AG04449 (cell line): ENCODE results near the gene AFMID.

ENCODE experiments used
- CTCF ChIA-PET: fragments of 350-600 bp; formaldehyde crosslinking; extraction: SDS; loops from one replicate; lab custom pipeline; 2021; ENCODE audit warnings: antibody characterized with exemption; lab: Yijun Ruan, JAX
- POLR2A ChIA-PET: fragments of 400-600, 350-600 bp; formaldehyde crosslinking; extraction: SDS; loops from one replicate; lab custom pipeline; 2020; ENCODE audit warnings: antibody characterized with exemption, inconsistent platforms; lab: Yijun Ruan, JAX
- DNase-seq: peaks from one replicate; pipeline ENCODE4 v3.0.0-alpha.2; 2010; ENCODE audit warnings: low read depth, low spot score
- H3K4me3 ChIP-seq: 2 replicates; pipeline ENCODE4 v1.5.1; 2011; ENCODE audit warnings: low read depth, mild to moderate bottlenecking, control low read depth, low read length
- CTCF ChIP-seq: IDR thresholded peaks from one replicate; pipeline ENCODE4 v1.5.1; 2011; ENCODE audit warnings: mild to moderate bottlenecking, moderate library complexity, low read length, control low read depth, inconsistent platforms; ENCODE audit not compliant: insufficient read depth; ENCODE audit errors: missing control alignments

Gene AFMID

GRCh38 chr17:78235885-78236284, 48.7 kb downstream of the AFMID start:
- POLR2A ChIA-PET = no interaction called here
- TF ChIP-seq CTCF = no peak
- no peak for DNase-seq
- no peak overlapping the region for H3K4me3 ChIP-seq
- CTCF ChIA-PET = interaction anchor here (0.8 to 9.0 kb wide), 3 partner anchors 9 to 58 kb away, joined by 3 to 80 read pairs (median 3); no protein-coding TSS in a partner anchor

- POLR2A ChIA-PET = no interaction called here
- no peak overlapping the region for H3K4me3 ChIP-seq
- TF ChIP-seq CTCF = no peak
- DNase-seq = no peak
- CTCF ChIA-PET = interaction anchor here (0.8 to 9.0 kb wide), 4 partner anchors 9 to 58 kb away, joined by 3 to 80 read pairs (median 3); no protein-coding TSS in a partner anchor
Observed at GRCh38 chr17:78236362-78237127, 49.4 kb downstream of the AFMID start.

GRCh38 chr17:78237401-78238012, 50.3 kb downstream of the AFMID start:
- no peak overlapping the region for H3K4me3 ChIP-seq
- DNase-seq = no peak
- no peak for TF ChIP-seq CTCF
- ChIA-PET POLR2A (no interaction called here), CTCF (interaction anchor here (1.2 to 9.0 kb wide), 2 partner anchors 9 to 13 kb away, joined by 3 to 80 read pairs; no protein-coding TSS in a partner anchor)

GRCh38 chr17:78238823-78239488, 51.8 kb downstream of the AFMID start:
- ChIA-PET CTCF (interaction anchor here (1.4 to 9.0 kb wide), 2 partner anchors 11 to 220 kb away, joined by 4 to 80 read pairs; no protein-coding TSS in a partner anchor), POLR2A (no interaction called here)
- DNase-seq = no peak
- H3K4me3 ChIP-seq = no peak overlapping the region
- no peak for TF ChIP-seq CTCF

- no peak overlapping the region for H3K4me3 ChIP-seq
- TF ChIP-seq CTCF = no peak
- DNase-seq = no peak
- ChIA-PET POLR2A (no interaction called here), CTCF (interaction anchor here (9.0 kb wide), 1 partner anchor 11 kb away, joined by 80 read pairs; no protein-coding TSS in a partner anchor)
Observed at GRCh38 chr17:78239489-78239931, 52.3 kb downstream of the AFMID start.
